ENCODE results near the gene CCDC28B. TPM values are rescaled to one million over a fixed set of nuclear protein-coding genes. Genes with fewer than 3 reads are reported as not detected.

Gene CCDC28B
- total and polyA plus RNA-seq, 2 of the 13 experiments (the other 11 are each of a cell fraction or from before 2014, with no cell fraction given) = 2.6 to 3.5 TPM

- TF ChIP-seq ZNF512B (CRISPR knock-in tag; IDR thresholded peaks at IDR 0.05; ENCODE audit: borderline replicate concordance) = no peak
- 0 out of 2 replicates have a peak, but pooled peaks have one; percentile 84 for TF ChIP-seq ARHGAP35 (CRISPR knock-in tag; IDR thresholded peaks at IDR 0.05; ENCODE audit: borderline replicate concordance)
- no peak for TF ChIP-seq ZNF512 (CRISPR knock-in tag; IDR thresholded peaks at IDR 0.05)
- TF ChIP-seq FOXO4 (CRISPR knock-in tag; conservative IDR thresholded peaks at IDR 0.05) = no peak
- no peak; the same call in none of the 2 replicates for TF ChIP-seq MXD1 (CRISPR knock-in tag; IDR thresholded peaks at IDR 0.05)
- no peak for TF ChIP-seq KIAA2018 (CRISPR knock-in tag; IDR thresholded peaks at IDR 0.05; ENCODE audit: borderline replicate concordance)
- TF ChIP-seq STAG1 (CRISPR knock-in tag; IDR thresholded peaks at IDR 0.05) = no peak
- no peak for TF ChIP-seq ZNF260 (CRISPR knock-in tag; IDR thresholded peaks at IDR 0.05; ENCODE audit: borderline replicate concordance, low read depth)
- TF ChIP-seq POGZ (CRISPR knock-in tag; IDR thresholded peaks at IDR 0.05) = peak; percentile 49; the same call in 1 of the 2 replicates
- no peak for TF ChIP-seq ZNF572 (CRISPR knock-in tag; IDR thresholded peaks at IDR 0.05)
- 0 out of 2 replicates have a peak, but pooled peaks have one; percentile 29 for TF ChIP-seq ZBTB14 (CRISPR knock-in tag; IDR thresholded peaks at IDR 0.05)
These were observed 20.8 kb upstream of the CCDC28B start, which contains the start of gene TXLNA (continued) for GRCh38 chr1:32179443-32180185.
